HepG2 (cell line): ENCODE data around the gene CA11. TPM values are rescaled to one million over a fixed set of nuclear protein-coding genes. Genes with fewer than 3 reads are reported as not detected.

Experiments used
- ARNT ChIP-seq: fragments of 450-650 bp; IDR thresholded peaks from 2 replicates; pipeline ENCODE4 v1.6.1; 2017
- ATF4 ChIP-seq, 2 experiments: fragments of 450-650 bp in 1 of 2; sonication (generic) in 1 of 2; formaldehyde crosslinking; IDR thresholded peaks; 2 replicates each; pipeline versions ENCODE4 v1.5.0 to v1.8.0; 2020 to 2022; ENCODE audit warnings: mild to moderate bottlenecking in 1 of 2, missing genetic modification reagents in 1 of 2
- HNF1A ChIP-seq, 2 experiments: sonication (generic) in 1 of 2; formaldehyde crosslinking in 1 of 2; IDR thresholded peaks; 2 replicates each; pipeline versions ENCODE4 v1.4.0 to v1.6.1; 2016 to 2020; ENCODE audit warnings: borderline replicate concordance in 1 of 2, low read depth in 1 of 2, mild to moderate bottlenecking in 1 of 2, missing genetic modification reagents in 1 of 2
- HNF4A ChIP-seq: sonication (generic); formaldehyde crosslinking; IDR thresholded peaks from 2 replicates; pipeline ENCODE4 v1.4.0; 2020; ENCODE audit warnings: missing genetic modification reagents
- HNRNPLL ChIP-seq: fragments of 200-400 bp; formaldehyde crosslinking; IDR thresholded peaks from 2 replicates; pipeline ENCODE4 v1.6.1; 2017; ENCODE audit warnings: mild to moderate bottlenecking, low read depth, low read length; ENCODE audit not compliant: poor library complexity, severe bottlenecking
- HOXA3 ChIP-seq: sonication (generic); formaldehyde crosslinking; IDR thresholded peaks from 2 replicates; pipeline ENCODE4 v1.5.0; 2020; ENCODE audit warnings: missing genetic modification reagents
- MBNL3 ChIP-seq: fragments of 250-450 bp; sonication (Bioruptor Pico); conservative IDR thresholded peaks from 2 replicates; pipeline ENCODE4 v1.8.0; 2022; ENCODE audit warnings: mild to moderate bottlenecking, inconsistent platforms
- NCOA5 ChIP-seq: sonication (generic); formaldehyde crosslinking; IDR thresholded peaks from 2 replicates; pipeline ENCODE4 v1.4.0; 2020; ENCODE audit warnings: missing genetic modification reagents
- RFXAP ChIP-seq: sonication (generic); formaldehyde crosslinking; IDR thresholded peaks from 2 replicates; pipeline ENCODE4 v1.4.0; 2020; ENCODE audit warnings: missing genetic modification reagents, borderline replicate concordance
- SIN3A ChIP-seq: IDR thresholded peaks from 2 replicates; pipeline ENCODE4 v1.6.1; 2011; ENCODE audit warnings: low read depth, mild to moderate bottlenecking, control low read depth, low read length, borderline replicate concordance
- SP5 ChIP-seq: IDR thresholded peaks from 2 replicates; pipeline ENCODE4 v1.6.1; 2016; ENCODE audit warnings: low read depth, borderline replicate concordance
- TARDBP ChIP-seq: sonication (generic); formaldehyde crosslinking; IDR thresholded peaks from 2 replicates; pipeline ENCODE4 v1.8.0; 2022; ENCODE audit warnings: mild to moderate bottlenecking, missing genetic modification reagents
- ZC3H13 ChIP-seq: sonication (generic); formaldehyde crosslinking; IDR thresholded peaks from 2 replicates; pipeline ENCODE4 v1.8.1; 2023; ENCODE audit warnings: mild to moderate bottlenecking, missing genetic modification reagents, moderate library complexity
- ZNF33A ChIP-seq: sonication (generic); formaldehyde crosslinking; IDR thresholded peaks from 2 replicates; pipeline ENCODE4 v1.5.1; 2020; ENCODE audit warnings: missing genetic modification reagents, mild to moderate bottlenecking, moderate library complexity, borderline replicate concordance
- ZNF644 ChIP-seq: IDR thresholded peaks from 2 replicates; pipeline ENCODE4 v1.6.1; 2016; ENCODE audit warnings: low read depth
- ZNF710 ChIP-seq: sonication (generic); formaldehyde crosslinking; IDR thresholded peaks from 2 replicates; pipeline ENCODE4 v1.5.0; 2020; ENCODE audit warnings: mild to moderate bottlenecking, missing genetic modification reagents, borderline replicate concordance
- polyA plus RNA-seq, 8 experiments: library from polyadenylated mRNA; depleted of rRNA in 3 of 8; stranded (reverse) in 7 of 8; unstranded in 1 of 8; fragments of >200 nt; fragmentation: Illumina TruSeq in 4 of 8; extraction: Trizol in 4 of 8; gene quantifications; 2 replicates each; pipeline versions ENCODE4 v1.2.1 to v1.2.3, GENCODE V29; 2011 to 2016; ENCODE audit warnings: low read depth in 4 of 8, missing spikeins in 1 of 8, mixed read lengths in 1 of 8; ENCODE audit not compliant: insufficient read depth in 1 of 8
- total RNA-seq, 5 experiments: library from RNA; depleted of rRNA; stranded (reverse); fragments of >200 nt; fragmentation: Illumina TruSeq; extraction: Trizol; gene quantifications; 2 replicates each; pipeline ENCODE4 v1.2.3, GENCODE V29; 2016; ENCODE audit warnings: low read depth in 1 of 5

CA11 gene
- total and polyA plus RNA-seq, 2 of the 13 experiments (the other 11 are each of a cell fraction or from before 2014, with no cell fraction given) = 0.41 to 0.58 TPM

- TF ChIP-seq HNF4A (CRISPR knock-in tag) = peak; percentile 3; the same call in 1 of the 2 replicates
- no peak; the same call in 1 of the 2 replicates for TF ChIP-seq HOXA3 (CRISPR knock-in tag)
- no peak for TF ChIP-seq SIN3A
- TF ChIP-seq ZC3H13 (CRISPR knock-in tag) = no peak
- no peak for TF ChIP-seq HNF1A (IDR thresholded peaks at IDR 0.05; ENCODE audit: low read depth)
- no peak for TF ChIP-seq HNF1A (CRISPR knock-in tag; IDR thresholded peaks at IDR 0.05; ENCODE audit: borderline replicate concordance)
- TF ChIP-seq TARDBP (CRISPR knock-in tag) = no peak
- TF ChIP-seq RFXAP = no peak
- TF ChIP-seq ZNF644 (CRISPR knock-in tag) = no peak
- TF ChIP-seq NCOA5 (CRISPR knock-in tag) = no peak
- TF ChIP-seq ZNF710 = no peak
- TF ChIP-seq SP5 (CRISPR knock-in tag) = no peak
- TF ChIP-seq ATF4 (CRISPR knock-in tag; IDR thresholded peaks at IDR 0.05) = no peak
- TF ChIP-seq ARNT = no peak
- TF ChIP-seq MBNL3 (CRISPR knock-in tag) = no peak
- TF ChIP-seq ZNF33A (CRISPR knock-in tag) = no peak
- TF ChIP-seq HNRNPLL = peak; percentile 8
Observed at GRCh38 chr19:48636859-48637448, 9.0 kb downstream of the CA11 start, which contains the start of gene DBP (continued).
